K562 (cell line): Measurements from ENCODE around the gene PNMA8A. TPM values are rescaled to one million over a fixed set of nuclear protein-coding genes. Genes with fewer than 3 reads are reported as not detected.

Source experiments
- ATAC-seq: fragments of 200-7000 bp; cut with Tn5 transposase; 3 replicates; pipeline ENCODE4 v1.9.1; 2020; ENCODE audit warnings: moderate library complexity
- BruUV-seq: library from RNA; stranded (reverse); fragments of 400-500 nt; replicated peaks from 2 replicates; lab custom pipeline; 2021; lab: Mats Ljungman, UMichigan
- CTCF ChIA-PET: fragments of 300-600 bp; formaldehyde crosslinking; extraction: SDS; loops from one replicate; lab custom pipeline; 2021; ENCODE audit warnings: low intra/inter-chr PET ratio; lab: Yijun Ruan, JAX
- POLR2A ChIA-PET: fragments of 300-600, 350-650 bp; sonication (Branson Sonifier 250); formaldehyde crosslinking; extraction: SDS; loops from one replicate; lab custom pipeline; 2021; ENCODE audit warnings: antibody characterized with exemption, inconsistent platforms; lab: Yijun Ruan, JAX
- DNase-seq, 4 experiments: peaks; one replicate each; pipeline versions ENCODE4 v3.0.0 to v3.0.0-alpha.2; 2011 to 2018; ENCODE audit warnings: low spot score in 3 of 4, mixed read lengths in 3 of 4; ENCODE audit errors: extremely low read depth in 1 of 4
- FAIRE-seq: peaks from 2 replicates; lab custom pipeline; 2011; peaks lifted over from hg19 to GRCh38; lab: Jason Lieb, UNC
- H2AFZ ChIP-seq: 2 replicates; pipeline ENCODE4 v1.6.0; 2011; ENCODE audit warnings: low read depth, low read length, control low read depth, inconsistent platforms
- H3K27ac ChIP-seq: fragments of 200-600 bp; 3 replicates; pipeline ENCODE4 v1.8.0; 2011; ENCODE audit warnings: low read depth, mild to moderate bottlenecking, control low read depth, inconsistent platforms, low read length, moderate library complexity, mixed read lengths; ENCODE audit errors: extremely low read depth
- H3K27me3 ChIP-seq, 2 experiments: fragments of 300-600 bp in 1 of 2; 2 replicates in 1 of 2; 3 replicates in 1 of 2; pipeline versions ENCODE4 v1.6.0 to v1.8.0; 2011; ENCODE audit warnings: inconsistent platforms in 2 of 2, low read length in 2 of 2, mild to moderate bottlenecking in 1 of 2, mixed read lengths in 1 of 2, moderate library complexity in 1 of 2; ENCODE audit not compliant: control insufficient read depth in 2 of 2, insufficient read depth in 2 of 2
- H3K36me3 ChIP-seq: fragments of 300-600 bp; 3 replicates; pipeline ENCODE4 v1.8.0; 2011; ENCODE audit warnings: mild to moderate bottlenecking, low read length, inconsistent platforms; ENCODE audit not compliant: control insufficient read depth, insufficient read depth
- H3K4me1 ChIP-seq, 2 experiments: fragments of 200-600 bp in 1 of 2; replicated peaks in 1 of 2; 2 replicates in 1 of 2; 3 replicates in 1 of 2; pipeline versions ENCODE4 v1.5.1 to v1.8.0; 2011; ENCODE audit warnings: inconsistent platforms in 2 of 2, low read length in 2 of 2, mild to moderate bottlenecking in 1 of 2, mixed read lengths in 1 of 2, moderate library complexity in 1 of 2; ENCODE audit not compliant: control insufficient read depth in 2 of 2, insufficient read depth in 2 of 2
- H3K4me2 ChIP-seq: 2 replicates; pipeline ENCODE4 v1.6.1; 2011; ENCODE audit warnings: low read length, control low read depth, inconsistent platforms, mixed read lengths; ENCODE audit not compliant: insufficient read depth
- H3K4me3 ChIP-seq: fragments of 200-600 bp; sonication (generic), shearing (Covaris generic); 2 replicates; pipeline ENCODE4 v1.5.1; 2016; ENCODE audit warnings: control low read depth, inconsistent platforms
- H3K79me2 ChIP-seq: fragments of 200-600 bp; 3 replicates; pipeline ENCODE4 v1.8.0; 2011; ENCODE audit warnings: low read length, inconsistent platforms; ENCODE audit not compliant: control insufficient read depth, insufficient read depth
- H3K9ac ChIP-seq, 2 experiments: 2 replicates each; pipeline versions ENCODE4 v1.6.0 to v1.6.1; 2011; ENCODE audit warnings: low read depth in 2 of 2, low read length in 2 of 2, control low read depth in 1 of 2, inconsistent platforms in 1 of 2, mild to moderate bottlenecking in 1 of 2, mixed read lengths in 1 of 2; ENCODE audit not compliant: insufficient read depth in 1 of 2
- H3K9me1 ChIP-seq: one replicate; pipeline ENCODE4 v1.6.0; 2011; ENCODE audit warnings: inconsistent platforms, mild to moderate bottlenecking, low read length, moderate library complexity; ENCODE audit not compliant: control insufficient read depth, insufficient read depth
- H3K9me3 ChIP-seq: replicated peaks from 2 replicates; pipeline ENCODE4 v1.5.1; 2011; ENCODE audit warnings: low read depth, low read length, inconsistent platforms; ENCODE audit not compliant: control insufficient read depth, insufficient read depth
- H4K20me1 ChIP-seq: replicated peaks from 2 replicates; pipeline ENCODE4 v1.6.1; 2011; ENCODE audit warnings: low read length, inconsistent platforms, mixed read lengths; ENCODE audit not compliant: control insufficient read depth, insufficient read depth
- BCOR ChIP-seq: fragments of 450-650 bp; IDR thresholded peaks from 2 replicates; pipeline ENCODE4 v1.6.1; 2016
- DPF2 ChIP-seq: fragments of 450-650 bp; IDR thresholded peaks from 2 replicates; pipeline ENCODE4 v1.6.1; 2016
- ESRRB ChIP-seq: fragments of 250-450 bp; sonication (Bioruptor Pico); IDR thresholded peaks from 2 replicates; pipeline ENCODE4 v1.5.0; 2020; ENCODE audit warnings: mild to moderate bottlenecking, moderate library complexity, borderline replicate concordance
- TARDBP ChIP-seq: fragments of 450-650 bp; IDR thresholded peaks from 2 replicates; pipeline ENCODE4 v1.6.1; 2016
- WGBS: fragments of 100-300 bp; shearing (Covaris generic); methylation state at CpG from one replicate; pipeline ENCODE4 v1.1.6; 2016; ENCODE audit warnings: low coverage, mixed read lengths; ENCODE audit not compliant: insufficient coverage; ENCODE audit errors: missing lambda C conversion rate; 5-methylcytosine and 5-hydroxymethylcytosine counted together
- in situ Hi-C: fragments of 300-500 bp; cut with MboI; formaldehyde crosslinking; loops from 4 replicates; pipeline ENCODE4 v1.15.0; 2018; ENCODE audit warnings: inconsistent platforms, mixed read lengths
- intact Hi-C: fragments of 100-400 bp; cut with micrococcal nuclease; formaldehyde crosslinking; loops from 2 replicates; pipeline ENCODE4 v1.14.2; 2022
- polyA plus RNA-seq, 8 experiments: library from polyadenylated mRNA; depleted of rRNA in 4 of 8; stranded (reverse) in 5 of 8; unstranded in 3 of 8; fragments of >200 nt; fragmentation: Nextera tagmentation in 2 of 8; fragmentation: Illumina TruSeq in 1 of 8; extraction: Ambion mirVana in 2 of 8; extraction: Trizol in 1 of 8; gene quantifications; 2 replicates each; pipeline versions ENCODE4 v1.2.1 to v1.2.3, GENCODE V29; 2011 to 2014; ENCODE audit warnings: inconsistent platforms in 1 of 8, missing spikeins in 1 of 8
- total RNA-seq, 7 experiments: library from RNA; depleted of rRNA in 6 of 7; stranded (reverse); fragments of >200 nt in 6 of 7; fragmentation: Illumina TruSeq in 2 of 7; extraction: Trizol in 2 of 7; gene quantifications; 2 replicates each; pipeline versions ENCODE4 v1.2.1 to v1.2.3, GENCODE V29; 2011 to 2021; ENCODE audit warnings: low replicate concordance in 1 of 7
- TF ChIP-seq, protein P1 (sequence below): fragments of 200-800 bp; sonication (Bioruptor generic); IDR thresholded peaks from 2 replicates; pipeline ENCODE4 v1.6.1; 2016; ENCODE audit warnings: missing genetic modification characterization, missing compliant biosample characterization

The PNMA8A gene
- total and polyA plus RNA-seq, 9 of the 15 experiments (the other 6 are each of a cell fraction or from before 2014, with no cell fraction given): 6.6 to 23.8 (median 14.9) TPM

DNA sequence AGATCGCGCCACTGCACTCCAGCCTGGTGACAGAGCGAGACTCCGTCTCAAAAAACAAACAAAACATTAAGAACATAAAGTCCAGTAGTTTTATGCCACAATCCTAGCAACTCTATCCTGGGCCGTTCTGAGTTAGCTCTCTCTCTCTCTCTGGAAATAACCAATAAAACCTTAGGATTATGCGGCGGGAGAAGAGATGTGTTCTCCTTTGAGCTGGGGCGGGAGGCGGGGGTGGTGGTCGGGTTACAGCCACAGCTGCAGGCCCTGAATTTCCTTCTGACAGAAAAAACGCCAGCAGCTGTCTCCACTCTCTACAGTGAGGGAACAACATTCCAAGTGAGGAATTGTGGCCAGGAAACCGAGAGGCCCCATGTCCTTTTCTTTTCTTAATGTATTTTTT is 9.1 kb upstream of the PNMA8A start:
- no peak for ATAC-seq
- DNase-seq: no peak
- Histone ChIP-seq H3K9me1 (no peaks in the 10 kb centered on the region), H2AFZ (no peak overlapping the region), H3K9me3 (no peaks in the 10 kb centered on the region), H3K27ac (no peak overlapping the region), H3K36me3 (no peaks in the 10 kb centered on the region), H3K79me2 (no peaks in the 10 kb centered on the region), H3K9ac (no peak overlapping the region), H3K4me2 (no peak overlapping the region), H3K4me1 (no peaks in the 10 kb centered on the region; a peak in 1 of 5 replicates), H4K20me1 (no peaks in the 10 kb centered on the region), H3K27me3 (peaks cover 12 to 42% of the 10 kb centered on the region in 2 experiments; a peak in 3 of 5 replicates), H3K4me3 (no peak overlapping the region)
- FAIRE-seq: no peak
- in situ Hi-C loops: no loop called here
- POLR2A ChIA-PET: no interaction called here
- intact Hi-C loops: no loop called here
- no TSS peak for BruUV-seq
- TF ChIP-seq ESRRB: no peak
- TF ChIP-seq, protein P1, sequence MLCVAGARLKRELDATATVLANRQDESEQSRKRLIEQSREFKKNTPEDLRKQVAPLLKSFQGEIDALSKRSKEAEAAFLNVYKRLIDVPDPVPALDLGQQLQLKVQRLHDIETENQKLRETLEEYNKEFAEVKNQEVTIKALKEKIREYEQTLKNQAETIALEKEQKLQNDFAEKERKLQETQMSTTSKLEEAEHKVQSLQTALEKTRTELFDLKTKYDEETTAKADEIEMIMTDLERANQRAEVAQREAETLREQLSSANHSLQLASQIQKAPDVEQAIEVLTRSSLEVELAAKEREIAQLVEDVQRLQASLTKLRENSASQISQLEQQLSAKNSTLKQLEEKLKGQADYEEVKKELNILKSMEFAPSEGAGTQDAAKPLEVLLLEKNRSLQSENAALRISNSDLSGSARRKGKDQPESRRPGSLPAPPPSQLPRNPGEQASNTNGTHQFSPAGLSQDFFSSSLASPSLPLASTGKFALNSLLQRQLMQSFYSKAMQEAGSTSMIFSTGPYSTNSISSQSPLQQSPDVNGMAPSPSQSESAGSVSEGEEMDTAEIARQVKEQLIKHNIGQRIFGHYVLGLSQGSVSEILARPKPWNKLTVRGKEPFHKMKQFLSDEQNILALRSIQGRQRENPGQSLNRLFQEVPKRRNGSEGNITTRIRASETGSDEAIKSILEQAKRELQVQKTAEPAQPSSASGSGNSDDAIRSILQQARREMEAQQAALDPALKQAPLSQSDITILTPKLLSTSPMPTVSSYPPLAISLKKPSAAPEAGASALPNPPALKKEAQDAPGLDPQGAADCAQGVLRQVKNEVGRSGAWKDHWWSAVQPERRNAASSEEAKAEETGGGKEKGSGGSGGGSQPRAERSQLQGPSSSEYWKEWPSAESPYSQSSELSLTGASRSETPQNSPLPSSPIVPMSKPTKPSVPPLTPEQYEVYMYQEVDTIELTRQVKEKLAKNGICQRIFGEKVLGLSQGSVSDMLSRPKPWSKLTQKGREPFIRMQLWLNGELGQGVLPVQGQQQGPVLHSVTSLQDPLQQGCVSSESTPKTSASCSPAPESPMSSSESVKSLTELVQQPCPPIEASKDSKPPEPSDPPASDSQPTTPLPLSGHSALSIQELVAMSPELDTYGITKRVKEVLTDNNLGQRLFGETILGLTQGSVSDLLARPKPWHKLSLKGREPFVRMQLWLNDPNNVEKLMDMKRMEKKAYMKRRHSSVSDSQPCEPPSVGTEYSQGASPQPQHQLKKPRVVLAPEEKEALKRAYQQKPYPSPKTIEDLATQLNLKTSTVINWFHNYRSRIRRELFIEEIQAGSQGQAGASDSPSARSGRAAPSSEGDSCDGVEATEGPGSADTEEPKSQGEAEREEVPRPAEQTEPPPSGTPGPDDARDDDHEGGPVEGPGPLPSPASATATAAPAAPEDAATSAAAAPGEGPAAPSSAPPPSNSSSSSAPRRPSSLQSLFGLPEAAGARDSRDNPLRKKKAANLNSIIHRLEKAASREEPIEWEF (CRISPR knock-in tag): no peak
- no peak for TF ChIP-seq TARDBP
- TF ChIP-seq DPF2: no peak
- TF ChIP-seq BCOR: no peak
- CTCF ChIA-PET: no interaction called here
- WGBS: 18% methylated on average over 11 of the region's 12 CpGs
